HepG2 (cell line): ENCODE data around the gene RPL21. TPM values are rescaled to one million over a fixed set of nuclear protein-coding genes. Genes with fewer than 3 reads are reported as not detected.

Experiments
- ATAC-seq: fragments of 200-7000 bp; cut with Tn5 transposase; 3 replicates; pipeline ENCODE4 v1.9.1; 2020; ENCODE audit warnings: mild to moderate bottlenecking, moderate library complexity
- BruUV-seq: library from RNA; stranded (reverse); fragments of 400-500 nt; replicated peaks from 2 replicates; lab custom pipeline; 2021; lab: Mats Ljungman, UMichigan
- CTCF ChIA-PET: fragments of 300-600 bp; formaldehyde crosslinking; extraction: SDS; loops from one replicate; lab custom pipeline; 2021; ENCODE audit warnings: low total read pairs, inconsistent platforms, low intra/inter-chr PET ratio; lab: Yijun Ruan, JAX
- POLR2A ChIA-PET: fragments of 350-600 bp; sonication (Branson Sonifier 250); formaldehyde crosslinking; loops from one replicate; lab custom pipeline; 2020; ENCODE audit warnings: antibody characterized with exemption, inconsistent platforms; lab: Yijun Ruan, JAX
- DNase-seq: peaks from one replicate; pipeline ENCODE4 v3.0.0-alpha.2; 2015; ENCODE audit warnings: low spot score
- FAIRE-seq: peaks from 3 replicates; lab custom pipeline; 2011; peaks lifted over from hg19 to GRCh38; lab: Jason Lieb, UNC
- H2AFZ ChIP-seq: one replicate; pipeline ENCODE4 v1.6.1; 2011; ENCODE audit warnings: low read length, inconsistent platforms
- H3K27ac ChIP-seq: fragments of 300-600 bp; 3 replicates; pipeline ENCODE4 v1.8.0; 2011; ENCODE audit warnings: mixed run types, mild to moderate bottlenecking, mixed read lengths, low read length, inconsistent platforms; ENCODE audit not compliant: insufficient read depth; ENCODE audit errors: extremely low read length
- H3K27me3 ChIP-seq, 2 experiments: fragments of 200-600 bp in 1 of 2; 2 replicates in 1 of 2; 3 replicates in 1 of 2; pipeline versions ENCODE4 v1.6.0 to v1.8.0; 2011; ENCODE audit warnings: low read length in 2 of 2, mild to moderate bottlenecking in 2 of 2, moderate library complexity in 2 of 2, inconsistent platforms in 1 of 2; ENCODE audit not compliant: insufficient read depth in 2 of 2, control insufficient read depth in 1 of 2
- H3K36me3 ChIP-seq, 2 experiments: fragments of 200-600 bp in 1 of 2; replicated peaks in 1 of 2; 2 replicates in 1 of 2; 3 replicates in 1 of 2; pipeline versions ENCODE4 v1.5.1 to v1.8.0; 2011; ENCODE audit warnings: low read length in 2 of 2, inconsistent platforms in 1 of 2; ENCODE audit not compliant: insufficient read depth in 2 of 2, control insufficient read depth in 1 of 2
- H3K4me1 ChIP-seq: 2 replicates; pipeline ENCODE4 v1.5.1; 2012; ENCODE audit warnings: low read length, inconsistent platforms; ENCODE audit not compliant: insufficient read depth
- H3K4me2 ChIP-seq: 2 replicates; pipeline ENCODE4 v1.6.0; 2011; ENCODE audit warnings: low read depth, low read length, inconsistent platforms
- H3K4me3 ChIP-seq, 3 experiments: fragments of 200-600 bp in 1 of 3; sonication (generic), shearing (Covaris generic) in 1 of 3; replicated peaks in 1 of 3; 2 replicates each; pipeline ENCODE4 v1.5.1; 2011 to 2016; ENCODE audit warnings: low read length in 3 of 3, inconsistent platforms in 2 of 3, low read depth in 2 of 3, mild to moderate bottlenecking in 2 of 3, control low read depth in 1 of 3, mixed read lengths in 1 of 3; ENCODE audit not compliant: insufficient read depth in 1 of 3
- H3K79me2 ChIP-seq: one replicate; pipeline ENCODE4 v1.6.1; 2011; ENCODE audit warnings: low read length, inconsistent platforms; ENCODE audit not compliant: insufficient read depth
- H3K9ac ChIP-seq: 2 replicates; pipeline ENCODE4 v1.6.0; 2011; ENCODE audit warnings: mild to moderate bottlenecking, low read depth, low read length, inconsistent platforms; ENCODE audit not compliant: insufficient read depth
- H3K9me3 ChIP-seq: 2 replicates; pipeline ENCODE4 v1.5.1; 2012; ENCODE audit warnings: mild to moderate bottlenecking, low read length
- H4K20me1 ChIP-seq: 2 replicates; pipeline ENCODE4 v1.6.0; 2011; ENCODE audit warnings: inconsistent platforms, mild to moderate bottlenecking, low read length, moderate library complexity; ENCODE audit not compliant: insufficient read depth
- MAZ ChIP-seq, 2 experiments: sonication (generic) in 1 of 2; formaldehyde crosslinking in 1 of 2; IDR thresholded peaks; 2 replicates each; pipeline versions ENCODE4 v1.5.0 to v1.6.1; 2012 to 2020; ENCODE audit warnings: low read depth in 2 of 2, mild to moderate bottlenecking in 2 of 2, borderline replicate concordance in 1 of 2, improper control_type of control experiment in 1 of 2, low read length in 1 of 2, missing genetic modification reagents in 1 of 2, moderate library complexity in 1 of 2
- MXI1 ChIP-seq: IDR thresholded peaks from 3 replicates; pipeline ENCODE4 v1.6.1; 2012; ENCODE audit warnings: low read depth, low read length, inconsistent platforms, borderline replicate concordance
- NR2F2 ChIP-seq: IDR thresholded peaks from 2 replicates; pipeline ENCODE4 v1.6.1; 2012; ENCODE audit warnings: low read depth, inconsistent platforms, borderline replicate concordance
- RARG ChIP-seq: sonication (generic); formaldehyde crosslinking; IDR thresholded peaks from 2 replicates; pipeline ENCODE4 v1.4.0; 2020; ENCODE audit warnings: low read depth, mild to moderate bottlenecking, missing genetic modification reagents
- REXO4 ChIP-seq: sonication (generic); formaldehyde crosslinking; IDR thresholded peaks from 2 replicates; pipeline ENCODE4 v1.8.0; 2022; ENCODE audit warnings: missing genetic modification reagents, mild to moderate bottlenecking, borderline replicate concordance
- SNAPC2 ChIP-seq: sonication (generic); formaldehyde crosslinking; IDR thresholded peaks from 2 replicates; pipeline ENCODE4 v1.8.1; 2022; ENCODE audit warnings: mild to moderate bottlenecking, missing genetic modification reagents
- ZBTB38 ChIP-seq: sonication (generic); formaldehyde crosslinking; IDR thresholded peaks from 2 replicates; pipeline ENCODE4 v1.5.1; 2020; ENCODE audit warnings: mild to moderate bottlenecking, missing genetic modification reagents
- ZBTB40 ChIP-seq, 2 experiments: fragments of 450-650 bp in 1 of 2; sonication (generic) in 1 of 2; formaldehyde crosslinking in 1 of 2; IDR thresholded peaks; 2 replicates each; pipeline versions ENCODE4 v1.6.1 to v1.8.0; 2016 to 2022; ENCODE audit warnings: antibody characterized with exemption in 1 of 2, mild to moderate bottlenecking in 1 of 2, missing genetic modification reagents in 1 of 2
- ZNF589 ChIP-seq: sonication (generic); formaldehyde crosslinking; conservative IDR thresholded peaks from 2 replicates; pipeline ENCODE4 v1.8.0; 2022; ENCODE audit warnings: mild to moderate bottlenecking, moderate library complexity, missing genetic modification reagents
- ZNF704 ChIP-seq: sonication (generic); formaldehyde crosslinking; IDR thresholded peaks from 2 replicates; pipeline ENCODE4 v1.8.1; 2023; ENCODE audit warnings: mild to moderate bottlenecking, inconsistent platforms, moderate library complexity, missing genetic modification reagents, borderline replicate concordance
- WGBS: methylation state at CpG from one replicate; pipeline ENCODE4 v1.1.6; 2017; ENCODE audit warnings: low lambda C conversion rate; 5-methylcytosine and 5-hydroxymethylcytosine counted together
- in situ Hi-C: cut with HindIII; loops from 2 replicates; pipeline ENCODE4 v1.10.0; 2017; ENCODE audit warnings: low pct_unique_long_range_greater_than_20kb; ENCODE audit not compliant: extremely low pct_ligation_motif_present
- intact Hi-C: fragments of 100-400 bp; cut with micrococcal nuclease; formaldehyde crosslinking; loops from one replicate; pipeline ENCODE4 v1.10.0; 2022; ENCODE audit not compliant: unreplicated experiment
- polyA plus RNA-seq, 8 experiments: library from polyadenylated mRNA; depleted of rRNA in 3 of 8; stranded (reverse) in 7 of 8; unstranded in 1 of 8; fragments of >200 nt; fragmentation: Illumina TruSeq in 4 of 8; extraction: Trizol in 4 of 8; gene quantifications; 2 replicates each; pipeline versions ENCODE4 v1.2.1 to v1.2.3, GENCODE V29; 2011 to 2016; ENCODE audit warnings: low read depth in 4 of 8, missing spikeins in 1 of 8, mixed read lengths in 1 of 8; ENCODE audit not compliant: insufficient read depth in 1 of 8
- total RNA-seq, 5 experiments: library from RNA; depleted of rRNA; stranded (reverse); fragments of >200 nt; fragmentation: Illumina TruSeq; extraction: Trizol; gene quantifications; 2 replicates each; pipeline ENCODE4 v1.2.3, GENCODE V29; 2016; ENCODE audit warnings: low read depth in 1 of 5
- TF ChIP-seq, protein P1 (sequence below): sonication (generic); formaldehyde crosslinking; IDR thresholded peaks from 2 replicates; pipeline ENCODE4 v1.8.1; 2023; ENCODE audit warnings: mild to moderate bottlenecking, moderate library complexity, missing genetic modification reagents

Gene RPL21
- total and polyA plus RNA-seq, 2 of the 13 experiments (the other 11 are each of a cell fraction or from before 2014, with no cell fraction given) = 1,234 to 1,261 TPM

DNA sequence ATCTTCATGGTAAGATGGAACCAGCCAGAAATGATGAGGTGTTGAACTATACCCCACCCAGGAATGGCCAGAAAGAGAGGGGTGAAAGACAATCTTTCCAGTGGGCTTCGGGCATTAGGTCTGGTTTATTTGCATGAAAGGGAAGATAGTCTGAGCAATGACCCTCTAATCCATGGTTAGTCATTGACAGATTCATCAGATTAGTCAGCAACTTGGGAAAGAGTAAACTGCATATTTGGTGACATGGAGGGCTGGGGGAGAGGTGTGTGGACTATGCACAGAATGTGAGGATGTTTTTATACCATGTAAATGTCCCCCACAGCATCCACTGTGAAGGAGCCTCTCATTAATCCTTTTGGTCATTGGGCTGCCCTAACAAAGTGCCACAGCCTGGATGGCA lies 49.7 kb upstream of the RPL21 start:
- H3K4me3 ChIP-seq = no peak overlapping the region
- H3K4me1 ChIP-seq = no peaks in the 10 kb centered on the region
- 57% methylated on average over 1 of the region's 1 CpG for WGBS
- no peaks in the 10 kb centered on the region for H3K36me3 ChIP-seq
- H3K9ac ChIP-seq = no peak overlapping the region
- no peak overlapping the region for H3K27ac ChIP-seq
- H3K79me2 ChIP-seq = no peaks in the 10 kb centered on the region
- no peak overlapping the region for H3K4me2 ChIP-seq
- no TSS peak for BruUV-seq
- H4K20me1 ChIP-seq = no peaks in the 10 kb centered on the region
- H2AFZ ChIP-seq = no peak overlapping the region
- POLR2A ChIA-PET = no interaction called here
- CTCF ChIA-PET = no interaction called here
- intact Hi-C loops (no loop called here), in situ Hi-C loops (no loop called here)
- no peak for TF ChIP-seq NR2F2
- TF ChIP-seq ZNF589 (CRISPR knock-in tag) = no peak
- no peak for TF ChIP-seq RARG (CRISPR knock-in tag)
- no peak for TF ChIP-seq ZBTB40 (IDR thresholded peaks at IDR 0.05)
- no peak for TF ChIP-seq ZBTB40 (CRISPR knock-in tag; IDR thresholded peaks at IDR 0.05)
- TF ChIP-seq MAZ (IDR thresholded peaks at IDR 0.05; ENCODE audit: borderline replicate concordance, low read depth, low read length) = no peak
- no peak for TF ChIP-seq MAZ (CRISPR knock-in tag; IDR thresholded peaks at IDR 0.05; ENCODE audit: low read depth)
- no peak for TF ChIP-seq MXI1
- no peak for TF ChIP-seq ZNF704 (CRISPR knock-in tag)
- no peak for TF ChIP-seq ZBTB38 (CRISPR knock-in tag)
- TF ChIP-seq, protein P1, sequence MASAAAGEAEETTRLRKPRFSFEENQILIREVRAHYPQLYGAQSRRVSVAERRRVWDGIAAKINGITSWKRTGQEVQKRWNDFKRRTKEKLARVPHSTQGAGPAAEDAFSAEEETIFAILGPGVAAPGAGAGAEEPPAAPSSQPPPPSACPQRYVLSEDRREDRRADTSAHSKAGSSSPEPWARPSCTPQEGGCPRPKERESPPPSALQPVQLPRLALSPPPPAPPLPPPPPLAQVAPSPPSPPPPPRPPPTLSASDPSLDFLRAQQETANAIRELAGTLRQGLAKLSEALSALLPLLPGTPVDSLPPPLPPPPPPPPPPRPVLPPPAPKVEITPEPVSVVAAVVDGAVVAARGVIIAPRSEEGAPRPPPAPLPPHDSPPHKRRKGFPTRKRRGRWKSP (CRISPR knock-in tag) = no peak
- TF ChIP-seq REXO4 = no peak
- TF ChIP-seq SNAPC2 = no peak
- no peak; the same call in 2 of the 3 replicates for ATAC-seq
- no peaks in the 10 kb centered on the region for H3K9me3 ChIP-seq
- DNase-seq = no peak
- peaks cover 1 to 4% of the 10 kb centered on the region in 2 experiments; a peak in 2 of 5 replicates for H3K27me3 ChIP-seq
- no peak for FAIRE-seq
